Measurements from ENCODE around the gene RER1.

Gene RER1

DNA sequence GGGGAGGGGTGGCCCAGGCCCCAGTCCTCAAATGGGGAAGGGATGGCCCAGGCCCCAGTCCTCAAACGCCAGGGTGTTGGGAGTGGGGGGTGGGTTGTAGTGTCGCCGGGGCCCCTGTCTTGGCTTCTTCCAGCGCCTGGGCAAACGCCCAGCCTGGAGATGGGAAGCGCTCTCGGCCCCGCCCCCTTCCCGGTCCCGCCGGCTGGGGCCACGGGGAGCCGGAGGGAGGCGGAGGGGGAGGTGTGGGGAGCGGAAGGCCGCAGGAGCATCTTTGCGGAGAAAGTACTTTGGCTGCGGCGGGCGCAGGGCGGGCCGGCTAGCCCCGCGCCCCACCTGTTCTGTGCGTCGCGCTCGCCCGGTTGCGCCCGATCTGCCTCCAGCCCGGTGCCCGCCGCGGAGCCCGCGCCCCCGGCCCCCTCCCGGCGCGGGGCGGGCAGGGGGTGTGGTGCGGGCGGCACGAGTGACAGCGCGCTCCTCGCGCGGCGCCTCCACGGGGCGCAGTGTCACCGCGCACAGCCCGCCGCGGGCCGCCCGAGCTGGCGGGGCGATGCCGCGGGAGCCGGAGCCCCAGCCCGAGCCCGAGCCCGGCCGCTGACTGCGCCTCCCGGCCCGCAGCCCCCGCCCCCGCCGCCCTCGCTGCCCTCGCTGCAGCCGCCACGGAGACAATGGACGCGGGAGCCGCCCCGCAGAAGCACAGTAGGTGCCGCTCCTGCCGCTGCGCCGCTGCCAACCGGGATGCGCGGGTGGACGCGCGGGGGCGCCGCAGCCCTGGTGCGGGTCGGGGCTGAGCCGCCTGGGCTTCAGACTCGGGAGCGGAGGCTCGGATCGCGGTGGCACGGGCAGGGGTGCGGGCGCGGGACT, 51.9 kb downstream of the RER1 start:
- WGBS, 2 experiments (ENCODE audit: insufficient coverage in 2 of 2): 2% methylated on average over 47 to 78 of the region's 107 CpGs

DNA sequence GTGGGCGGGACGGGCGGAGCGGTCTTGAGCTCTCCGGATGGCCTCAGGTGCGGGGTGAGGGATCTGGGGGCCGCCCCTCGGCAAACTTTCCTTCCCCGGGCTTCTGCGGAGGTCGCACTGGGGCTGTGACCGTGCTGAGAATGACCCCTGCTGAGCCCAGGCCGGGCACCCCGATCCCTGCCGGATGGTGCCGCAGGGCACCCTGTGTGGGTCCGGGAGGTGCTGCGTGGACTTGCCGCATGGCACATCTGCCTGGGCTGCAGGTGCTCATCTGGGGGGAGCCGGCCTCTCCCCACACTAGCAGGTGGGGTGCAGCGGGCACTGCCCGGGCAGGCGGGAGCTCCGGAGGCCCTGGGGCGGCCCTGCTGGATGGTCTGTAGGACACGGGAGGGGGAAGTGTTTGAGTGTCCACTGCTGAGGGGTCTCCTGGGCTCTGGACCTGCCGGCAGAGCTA, 52.5 kb downstream of the RER1 start:
- H3K4me3 ChIP-seq (ENCODE audit: extremely low read depth, insufficient read depth, low read length, poor library complexity, severe bottlenecking): peak overlapping the region; percentile 25
- WGBS, 2 experiments (ENCODE audit: insufficient coverage in 2 of 2): 31 to 34% methylated on average over 21 to 23 of the region's 27 CpGs
- no peaks in the 10 kb centered on the region for H3K36me3 ChIP-seq (ENCODE audit: control insufficient read depth, insufficient read depth, low read length)
- peaks cover 35% of the 10 kb centered on the region for H3K4me1 ChIP-seq (ENCODE audit: control insufficient read depth, insufficient read depth, low read length, poor library complexity, severe bottlenecking)
- no peak overlapping the region for H3K27ac ChIP-seq (ENCODE audit: low read depth, low read length, severe bottlenecking)
- H3K9me3 ChIP-seq (ENCODE audit: control insufficient read depth, low read length): no peaks in the 10 kb centered on the region

More for the DNA sequence above, 51.9 kb downstream of the RER1 start:
- Histone ChIP-seq H3K27ac (ENCODE audit: low read depth, low read length, severe bottlenecking) (no peak overlapping the region), H3K4me1 (ENCODE audit: control insufficient read depth, insufficient read depth, low read length, poor library complexity, severe bottlenecking) (peaks cover 30% of the 10 kb centered on the region), H3K4me3 (ENCODE audit: extremely low read depth, insufficient read depth, low read length, poor library complexity, severe bottlenecking) (peak overlapping the region; percentile 25), H3K36me3 (ENCODE audit: control insufficient read depth, insufficient read depth, low read length) (no peaks in the 10 kb centered on the region), H3K9me3 (ENCODE audit: control insufficient read depth, low read length) (no peaks in the 10 kb centered on the region)

DNA sequence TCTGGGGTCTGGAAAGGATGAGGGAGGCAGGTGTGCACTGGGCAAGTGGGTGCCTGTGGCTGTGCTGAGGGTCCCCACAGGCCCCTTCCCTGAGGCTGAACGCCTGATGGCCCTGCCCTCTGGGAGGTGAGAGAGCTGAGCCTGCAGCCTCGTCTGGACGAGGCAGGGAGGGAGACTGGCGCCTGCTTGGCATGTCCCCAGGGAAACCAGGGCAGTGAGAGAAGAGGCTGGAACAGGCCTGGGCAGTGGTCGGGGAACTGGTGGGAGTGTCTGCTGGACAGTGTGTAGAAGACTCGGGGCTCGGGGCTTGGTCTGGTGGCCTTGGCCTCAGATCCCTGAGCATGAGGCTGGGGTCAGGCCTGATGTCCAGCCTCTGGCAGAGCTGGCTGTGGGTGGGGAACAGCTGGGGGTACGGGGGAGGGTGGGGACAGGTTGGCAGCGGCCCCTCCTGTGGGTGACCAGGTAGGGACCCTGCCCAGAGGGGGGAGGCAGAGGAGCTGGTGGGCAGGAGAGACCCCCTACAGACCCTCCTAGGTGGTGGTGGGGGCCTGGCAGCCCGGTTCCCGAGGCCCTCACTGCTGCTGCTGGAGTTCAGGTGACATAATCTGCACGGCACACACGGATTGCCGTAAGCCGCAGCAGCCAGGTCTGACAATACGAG, 53.7 kb downstream of the RER1 start:
- H3K27ac ChIP-seq (ENCODE audit: low read depth, low read length, severe bottlenecking): no peak overlapping the region

DNA sequence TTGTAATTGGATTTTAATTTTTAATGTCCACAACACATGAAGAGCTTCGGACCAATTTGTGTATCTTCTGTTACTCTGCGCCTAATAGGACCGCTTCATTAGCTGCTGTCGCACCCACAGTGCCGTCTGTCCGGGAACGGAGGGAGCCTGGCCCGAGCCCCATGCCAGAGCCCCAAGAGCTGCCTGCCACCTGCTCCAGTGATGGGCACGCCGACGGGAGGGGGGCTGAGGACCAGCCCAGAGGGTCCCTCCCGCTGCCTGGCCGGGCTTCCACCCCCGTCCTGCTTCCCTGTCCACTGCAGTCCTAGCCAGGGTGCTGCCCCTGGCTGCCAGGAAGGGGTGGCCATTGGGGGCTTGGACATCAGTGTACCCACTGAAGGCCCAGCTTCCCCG, 54.2 kb downstream of the RER1 start:
- Histone ChIP-seq H3K4me3 (ENCODE audit: extremely low read depth, insufficient read depth, low read length, poor library complexity, severe bottlenecking) (no peak overlapping the region), H3K4me1 (ENCODE audit: control insufficient read depth, insufficient read depth, low read length, poor library complexity, severe bottlenecking) (peaks cover 45% of the 10 kb centered on the region), H3K36me3 (ENCODE audit: control insufficient read depth, insufficient read depth, low read length) (no peaks in the 10 kb centered on the region), H3K27ac (ENCODE audit: low read depth, low read length, severe bottlenecking) (no peak overlapping the region), H3K9me3 (ENCODE audit: control insufficient read depth, low read length) (no peaks in the 10 kb centered on the region)
- WGBS, 2 experiments (ENCODE audit: insufficient coverage in 2 of 2): 81 to 87% methylated on average over 15 of the region's 15 CpGs

More for the DNA sequence above, 53.7 kb downstream of the RER1 start:
- WGBS, 2 experiments (ENCODE audit: insufficient coverage in 2 of 2): 87 to 90% methylated on average over 13 to 15 of the region's 16 CpGs
- no peak overlapping the region for H3K4me3 ChIP-seq (ENCODE audit: extremely low read depth, insufficient read depth, low read length, poor library complexity, severe bottlenecking)
- no peaks in the 10 kb centered on the region for H3K9me3 ChIP-seq (ENCODE audit: control insufficient read depth, low read length)
- peaks cover 43% of the 10 kb centered on the region for H3K4me1 ChIP-seq (ENCODE audit: control insufficient read depth, insufficient read depth, low read length, poor library complexity, severe bottlenecking)
- no peaks in the 10 kb centered on the region for H3K36me3 ChIP-seq (ENCODE audit: control insufficient read depth, insufficient read depth, low read length)

DNA sequence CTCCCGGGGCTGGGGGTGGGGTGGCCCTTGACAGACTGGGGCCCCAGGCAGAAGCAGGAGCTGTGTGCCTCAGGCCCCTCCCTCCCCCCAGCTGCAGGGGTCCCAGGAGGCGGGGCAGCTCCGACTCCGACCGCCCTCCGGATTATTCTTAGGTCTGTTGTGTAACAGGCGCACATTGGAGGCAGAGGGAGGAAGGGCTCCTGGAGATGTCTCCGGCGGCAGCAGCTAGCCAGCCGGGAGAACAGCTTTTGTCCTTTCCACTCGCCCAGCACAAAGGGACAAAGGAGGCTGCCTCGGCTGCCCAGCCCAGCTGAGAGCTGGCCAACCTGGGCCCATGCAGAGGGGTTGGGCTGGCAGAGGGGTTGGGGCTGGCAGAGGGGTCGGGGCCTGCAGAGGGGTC, 54.8 kb downstream of the RER1 start:
- H3K36me3 ChIP-seq (ENCODE audit: control insufficient read depth, insufficient read depth, low read length): no peaks in the 10 kb centered on the region
- H3K4me1 ChIP-seq (ENCODE audit: control insufficient read depth, insufficient read depth, low read length, poor library complexity, severe bottlenecking): peaks cover 51% of the 10 kb centered on the region
- 16 to 39% methylated on average over 5 to 9 of the region's 13 CpGs for WGBS, 2 experiments (ENCODE audit: insufficient coverage in 2 of 2)
- H3K27ac ChIP-seq (ENCODE audit: low read depth, low read length, severe bottlenecking): peak overlapping the region; percentile 41
- no peaks in the 10 kb centered on the region for H3K9me3 ChIP-seq (ENCODE audit: control insufficient read depth, low read length)
- H3K4me3 ChIP-seq (ENCODE audit: extremely low read depth, insufficient read depth, low read length, poor library complexity, severe bottlenecking): no peak overlapping the region

DNA sequence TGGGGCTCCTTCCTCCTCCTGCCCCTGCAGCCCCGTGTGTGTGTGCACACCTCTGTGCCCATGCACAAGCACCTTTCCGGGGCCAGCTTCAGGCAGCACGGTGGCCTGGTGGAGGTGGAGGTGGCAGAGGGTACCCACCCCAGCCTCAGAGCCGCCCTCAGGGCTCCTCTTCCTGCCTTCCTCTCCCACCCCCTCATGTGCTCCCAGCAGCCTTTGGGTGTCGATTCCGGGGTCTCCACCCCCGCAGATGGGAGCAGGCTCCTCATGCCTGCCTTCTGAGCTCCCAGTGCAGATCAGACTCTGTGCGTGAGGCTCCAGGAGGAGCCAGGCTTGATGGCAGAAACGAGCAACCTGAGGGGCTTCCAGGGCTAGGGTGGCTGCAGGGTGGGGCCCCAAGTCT, 55.2 kb downstream of the RER1 start:
- 75% methylated on average over 5 of the region's 9 CpGs for WGBS, 2 experiments (ENCODE audit: insufficient coverage in 2 of 2)
- Histone ChIP-seq H3K4me1 (ENCODE audit: control insufficient read depth, insufficient read depth, low read length, poor library complexity, severe bottlenecking) (peaks cover 53% of the 10 kb centered on the region), H3K4me3 (ENCODE audit: extremely low read depth, insufficient read depth, low read length, poor library complexity, severe bottlenecking) (no peak overlapping the region), H3K27ac (ENCODE audit: low read depth, low read length, severe bottlenecking) (peak overlapping the region; percentile 41), H3K36me3 (ENCODE audit: control insufficient read depth, insufficient read depth, low read length) (no peaks in the 10 kb centered on the region), H3K9me3 (ENCODE audit: control insufficient read depth, low read length) (no peaks in the 10 kb centered on the region)

DNA sequence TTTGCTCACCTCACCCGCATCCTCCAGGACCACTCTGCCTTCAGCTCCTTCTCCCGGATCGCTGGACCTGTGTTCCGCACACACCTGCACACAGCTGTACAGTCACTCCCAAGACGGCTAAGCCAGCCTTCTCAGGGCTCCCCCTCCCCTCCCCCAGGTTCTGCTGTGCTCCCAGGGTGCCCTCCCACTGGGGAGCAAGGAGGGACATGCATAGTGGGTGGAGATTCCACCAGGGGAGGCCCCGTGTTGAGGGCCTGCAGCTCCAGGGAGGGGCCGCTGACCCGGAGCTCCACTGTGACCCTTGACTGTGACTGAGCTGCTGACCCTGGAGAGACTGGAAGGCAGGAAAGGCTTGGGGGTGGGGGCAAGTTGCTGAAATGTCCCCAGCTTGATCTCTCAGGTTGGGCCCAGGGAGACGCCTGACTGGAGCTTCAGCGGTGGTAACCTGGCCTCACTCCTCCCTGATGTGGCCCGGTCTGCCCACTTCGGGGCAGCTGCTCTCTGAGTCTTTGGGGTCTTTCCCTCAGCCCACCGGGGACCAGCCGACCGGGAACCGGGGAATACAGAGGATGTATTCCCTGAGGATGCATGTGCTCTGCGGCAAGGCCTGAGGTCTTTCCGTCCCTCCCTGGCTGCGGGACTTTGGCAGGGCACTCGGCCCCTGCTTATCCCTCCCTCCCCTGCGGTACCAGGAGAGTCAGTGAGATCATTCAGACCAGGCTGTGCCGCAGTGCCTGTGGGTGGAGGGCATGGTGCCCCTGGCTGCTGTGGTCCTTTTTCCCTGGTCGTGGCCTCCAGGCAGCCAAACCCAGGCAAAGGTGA, 55.8 kb downstream of the RER1 start:
- 62 to 66% methylated on average over 17 to 21 of the region's 23 CpGs for WGBS, 2 experiments (ENCODE audit: insufficient coverage in 2 of 2)
- Histone ChIP-seq H3K9me3 (ENCODE audit: control insufficient read depth, low read length) (no peaks in the 10 kb centered on the region), H3K4me3 (ENCODE audit: extremely low read depth, insufficient read depth, low read length, poor library complexity, severe bottlenecking) (no peak overlapping the region), H3K4me1 (ENCODE audit: control insufficient read depth, insufficient read depth, low read length, poor library complexity, severe bottlenecking) (peaks cover 59% of the 10 kb centered on the region), H3K27ac (ENCODE audit: low read depth, low read length, severe bottlenecking) (no peak overlapping the region), H3K36me3 (ENCODE audit: control insufficient read depth, insufficient read depth, low read length) (no peaks in the 10 kb centered on the region)

DNA sequence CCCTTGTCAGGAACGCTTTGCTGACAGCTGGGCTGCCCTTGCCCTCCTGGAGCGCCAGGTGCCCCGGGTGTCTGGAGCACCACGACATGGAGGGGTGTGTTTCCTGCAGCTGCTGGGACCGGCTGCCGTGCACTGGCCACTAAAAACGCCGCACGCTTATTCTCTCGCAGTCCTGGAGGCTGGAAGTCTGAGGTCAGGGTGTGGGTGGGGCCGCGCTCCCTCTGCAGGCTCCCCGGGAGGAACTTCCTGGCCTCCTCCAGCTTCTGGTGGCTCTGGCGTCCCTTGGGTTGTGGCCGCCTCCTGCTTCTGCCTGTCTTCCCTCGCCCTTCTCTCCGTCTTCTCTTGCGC, 56.4 kb downstream of the RER1 start:
- Histone ChIP-seq H3K9me3 (ENCODE audit: control insufficient read depth, low read length) (no peaks in the 10 kb centered on the region), H3K4me1 (ENCODE audit: control insufficient read depth, insufficient read depth, low read length, poor library complexity, severe bottlenecking) (peaks cover 65% of the 10 kb centered on the region), H3K4me3 (ENCODE audit: extremely low read depth, insufficient read depth, low read length, poor library complexity, severe bottlenecking) (no peak overlapping the region), H3K36me3 (ENCODE audit: control insufficient read depth, insufficient read depth, low read length) (no peaks in the 10 kb centered on the region), H3K27ac (ENCODE audit: low read depth, low read length, severe bottlenecking) (no peak overlapping the region)
- 65 to 76% methylated on average over 17 to 18 of the region's 18 CpGs for WGBS, 2 experiments (ENCODE audit: insufficient coverage in 2 of 2)

DNA sequence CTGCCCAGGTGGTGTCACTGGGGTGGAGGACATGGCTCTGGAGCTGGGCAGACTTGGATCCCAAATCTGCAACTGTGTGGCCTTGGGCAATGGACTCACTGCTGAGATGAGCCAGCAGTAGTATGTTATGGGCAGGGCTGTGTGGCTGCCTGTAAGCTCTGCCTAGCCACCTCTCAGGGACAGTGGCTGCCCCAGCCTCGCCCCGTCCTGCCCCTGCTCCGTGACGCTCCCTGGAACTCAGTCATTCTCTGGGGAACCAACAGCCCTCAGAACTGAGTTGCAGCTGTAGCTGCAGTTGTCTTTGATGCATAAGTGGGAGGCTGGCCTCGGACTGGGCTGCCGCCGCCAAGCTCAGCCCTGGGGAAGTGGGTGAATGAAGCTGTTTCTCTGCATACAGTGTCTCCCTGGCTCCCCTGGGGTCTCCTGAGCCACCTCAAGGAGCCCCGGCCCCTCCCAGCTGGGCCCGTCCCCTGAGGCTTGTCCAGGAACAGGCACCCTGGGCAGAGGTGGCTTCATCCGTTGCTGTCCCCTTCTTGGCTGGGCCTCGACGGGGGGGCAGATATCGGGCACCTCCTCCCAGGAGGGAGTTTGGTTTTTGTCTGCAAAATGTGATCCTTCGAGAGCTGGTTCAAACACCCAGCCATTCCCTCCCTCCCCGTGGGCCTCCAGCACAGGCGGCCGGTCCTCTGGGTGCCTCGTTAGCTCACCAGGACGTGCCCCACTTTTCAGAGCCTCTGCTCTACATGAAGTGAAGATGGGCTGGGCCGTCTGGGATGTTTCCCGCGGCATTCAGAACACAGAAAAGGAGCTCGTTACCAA, 58.2 kb downstream of the RER1 start:
- Histone ChIP-seq H3K4me1 (ENCODE audit: control insufficient read depth, insufficient read depth, low read length, poor library complexity, severe bottlenecking) (peaks cover 71% of the 10 kb centered on the region), H3K9me3 (ENCODE audit: control insufficient read depth, low read length) (no peaks in the 10 kb centered on the region), H3K4me3 (ENCODE audit: extremely low read depth, insufficient read depth, low read length, poor library complexity, severe bottlenecking) (no peak overlapping the region), H3K36me3 (ENCODE audit: control insufficient read depth, insufficient read depth, low read length) (no peaks in the 10 kb centered on the region), H3K27ac (ENCODE audit: low read depth, low read length, severe bottlenecking) (no peak overlapping the region)
- 87 to 89% methylated on average over 11 to 21 of the region's 23 CpGs for WGBS, 2 experiments (ENCODE audit: insufficient coverage in 2 of 2)

DNA sequence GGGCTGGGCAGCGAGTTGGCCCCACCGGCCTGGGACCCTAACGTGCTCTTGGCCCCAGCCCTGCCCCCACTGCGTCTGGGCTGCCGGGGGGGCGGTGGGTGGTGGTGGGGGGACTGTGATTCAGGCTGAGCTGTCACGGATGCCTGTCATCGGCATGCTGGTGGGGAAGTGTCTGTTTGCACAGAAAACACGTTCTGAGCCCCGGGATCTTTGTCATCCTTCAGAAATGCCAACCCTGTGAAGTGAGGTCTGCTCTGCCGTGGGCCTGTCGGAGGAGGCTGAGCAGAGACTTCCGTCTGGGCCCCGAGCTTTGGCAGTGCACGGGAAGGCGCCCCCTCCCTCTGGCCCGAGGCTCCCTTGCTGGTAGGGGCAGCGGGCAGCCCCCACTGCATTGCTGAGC, 60.1 kb downstream of the RER1 start:
- peaks cover 59% of the 10 kb centered on the region for H3K4me1 ChIP-seq (ENCODE audit: control insufficient read depth, insufficient read depth, low read length, poor library complexity, severe bottlenecking)
- H3K4me3 ChIP-seq (ENCODE audit: extremely low read depth, insufficient read depth, low read length, poor library complexity, severe bottlenecking): no peak overlapping the region
- H3K27ac ChIP-seq (ENCODE audit: low read depth, low read length, severe bottlenecking): peak overlapping the region; percentile 77
- 42 to 43% methylated on average over 11 to 12 of the region's 18 CpGs for WGBS, 2 experiments (ENCODE audit: insufficient coverage in 2 of 2)
- H3K36me3 ChIP-seq (ENCODE audit: control insufficient read depth, insufficient read depth, low read length): no peaks in the 10 kb centered on the region
- no peaks in the 10 kb centered on the region for H3K9me3 ChIP-seq (ENCODE audit: control insufficient read depth, low read length)
